OCI-LY3 (cell line): ENCODE measurements around the gene ARL6IP4.

Experiments used
- H2AFZ ChIP-seq: fragments of 200-600, 300-600 bp; shearing (Covaris generic); 2 replicates; pipeline ENCODE4 v1.6.0; 2014; ENCODE audit warnings: antibody characterized with exemption, low read depth, low read length
- H3K27ac ChIP-seq: fragments of 200-600, 300-600 bp; sonication (generic); 2 replicates; pipeline ENCODE4 v1.5.1; 2014; ENCODE audit warnings: mild to moderate bottlenecking, low read length, moderate library complexity, mixed read lengths
- H3K27me3 ChIP-seq: fragments of 200-600, 300-600 bp; sonication (generic); 2 replicates; pipeline ENCODE4 v1.6.1; 2014; ENCODE audit warnings: low read depth, low read length, mixed read lengths
- H3K36me3 ChIP-seq: fragments of 200-600, 300-600 bp; sonication (generic); replicated peaks from 2 replicates; pipeline ENCODE3; 2014; ENCODE audit warnings: low read depth, low read length, mixed read lengths
- H3K4me1 ChIP-seq: fragments of 300-600, 200-600 bp; sonication (generic); 2 replicates; pipeline ENCODE4 v1.6.1; 2014; ENCODE audit warnings: low read length, mixed read lengths
- H3K4me2 ChIP-seq: fragments of 200-600, 300-600 bp; sonication (generic); 2 replicates; pipeline ENCODE4 v1.6.1; 2014; ENCODE audit warnings: low read length, mixed read lengths
- H3K4me3 ChIP-seq: fragments of 300-600, 200-600 bp; sonication (generic); 2 replicates; pipeline ENCODE4 v1.5.1; 2014; ENCODE audit warnings: antibody characterized with exemption, mild to moderate bottlenecking, low read length, moderate library complexity
- H3K79me2 ChIP-seq: fragments of 300-600, 200-600 bp; shearing (Covaris generic); 2 replicates; pipeline ENCODE4 v1.6.1; 2014; ENCODE audit warnings: mild to moderate bottlenecking, low read length, mixed read lengths
- H3K9ac ChIP-seq: fragments of 300-600, 200-600 bp; shearing (Covaris generic); 2 replicates; pipeline ENCODE4 v1.6.0; 2014; ENCODE audit warnings: mild to moderate bottlenecking, low read length, moderate library complexity
- H3K9me3 ChIP-seq: fragments of 200-600, 300-600 bp; shearing (Covaris generic); 2 replicates; pipeline ENCODE4 v1.6.1; 2014; ENCODE audit warnings: low read length, mixed read lengths; ENCODE audit not compliant: insufficient read depth
- H4K20me1 ChIP-seq: fragments of 200-600, 300-600 bp; sonication (generic); 2 replicates; pipeline ENCODE4 v1.6.1; 2016; ENCODE audit warnings: low read length, mixed read lengths; ENCODE audit not compliant: insufficient read depth
- CTCF ChIP-seq: fragments of 200-600, 300-600 bp; sonication (generic); IDR thresholded peaks from 2 replicates; pipeline ENCODE4 v1.5.1; 2014; ENCODE audit warnings: antibody characterized with exemption, low read length, low read depth
- EZH2phosphoT487 ChIP-seq: fragments of 200-600 bp; shearing (Covaris generic); IDR thresholded peaks from 2 replicates; pipeline ENCODE4 v1.6.1; 2018; ENCODE audit warnings: antibody characterized with exemption, mixed run types, low read depth

The ARL6IP4 gene

DNA sequence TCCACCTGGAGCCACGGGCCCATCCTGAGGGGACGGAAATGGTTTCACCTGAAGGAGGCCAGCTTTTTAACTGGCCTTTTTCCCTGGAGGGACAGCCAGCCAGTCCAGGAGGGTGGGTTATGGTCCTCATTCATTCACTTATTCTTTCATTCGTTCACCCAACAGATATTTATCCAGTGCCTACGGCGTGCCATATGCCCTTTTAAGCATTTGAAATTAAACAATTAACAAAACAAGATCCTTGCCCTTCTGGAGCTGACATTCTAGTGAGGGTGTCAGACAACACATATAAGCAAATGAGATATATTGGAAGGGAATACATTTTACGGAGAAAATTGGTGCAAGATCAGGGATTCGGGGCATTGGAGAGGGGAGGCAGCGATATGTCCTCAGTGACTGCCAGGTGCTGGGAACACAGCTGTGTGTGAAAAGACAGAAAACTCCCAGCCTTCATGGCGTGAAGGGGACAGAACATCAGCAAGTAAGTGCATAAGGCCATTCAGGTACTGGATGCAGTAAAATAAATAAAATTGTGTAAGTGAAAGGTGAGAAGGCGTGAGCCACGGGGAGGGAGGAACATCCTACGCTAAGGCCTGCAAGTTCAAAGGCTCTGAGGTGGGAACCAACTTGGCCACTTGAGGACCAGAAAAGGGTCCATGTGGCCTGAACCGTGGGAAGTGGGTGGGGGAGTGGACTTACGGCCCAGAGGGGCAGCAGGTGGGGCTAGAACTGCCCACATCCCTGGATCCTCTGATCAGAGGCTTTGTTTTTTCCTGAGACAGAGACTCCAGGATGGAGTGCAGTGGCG, 13.5 kb upstream of the ARL6IP4 start:
- no peak overlapping the region for H3K4me2 ChIP-seq
- no peaks in the 10 kb centered on the region for H4K20me1 ChIP-seq
- no peak overlapping the region for H2AFZ ChIP-seq
- H3K79me2 ChIP-seq = no peaks in the 10 kb centered on the region
- H3K4me1 ChIP-seq = no peaks in the 10 kb centered on the region
- no peaks in the 10 kb centered on the region for H3K9me3 ChIP-seq
- no peak overlapping the region for H3K9ac ChIP-seq
- H3K36me3 ChIP-seq = no peaks in the 10 kb centered on the region
- H3K4me3 ChIP-seq = no peak overlapping the region
- TF ChIP-seq EZH2phosphoT487 (no peak), CTCF (no peak)
- no peak overlapping the region for H3K27ac ChIP-seq
- no peaks in the 10 kb centered on the region for H3K27me3 ChIP-seq

DNA sequence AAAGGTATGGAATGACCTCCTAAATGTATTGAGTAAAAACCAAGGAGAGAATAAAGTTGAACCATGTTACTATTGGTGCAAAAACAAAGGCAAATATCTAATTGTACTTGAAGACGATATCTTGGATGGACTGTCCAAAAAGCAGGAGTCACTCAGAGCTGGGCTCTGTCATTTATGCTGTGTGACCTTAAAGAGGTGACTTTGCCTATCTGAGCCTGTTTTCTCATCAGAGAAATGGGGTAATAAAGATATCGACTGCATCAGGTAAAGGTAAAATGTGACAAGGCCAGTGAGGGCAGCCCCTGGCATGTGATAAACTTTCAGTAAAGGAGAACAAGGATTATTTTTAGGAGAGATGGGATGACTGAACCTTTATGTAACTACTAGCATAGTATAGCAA, 12.4 kb upstream of the ARL6IP4 start:
- no peaks in the 10 kb centered on the region for H3K36me3 ChIP-seq
- H4K20me1 ChIP-seq = no peaks in the 10 kb centered on the region
- H3K27me3 ChIP-seq = no peaks in the 10 kb centered on the region
- H3K4me2 ChIP-seq = no peak overlapping the region
- H3K4me1 ChIP-seq = no peaks in the 10 kb centered on the region
- H3K27ac ChIP-seq = no peak overlapping the region
- no peaks in the 10 kb centered on the region for H3K9me3 ChIP-seq
- H3K9ac ChIP-seq = no peak overlapping the region
- no peak overlapping the region for H2AFZ ChIP-seq
- TF ChIP-seq EZH2phosphoT487 = no peak
- no peak for TF ChIP-seq CTCF
- no peaks in the 10 kb centered on the region for H3K79me2 ChIP-seq
- no peak overlapping the region for H3K4me3 ChIP-seq

GRCh38 chr12:122969676-122970075, 10.8 kb upstream of the ARL6IP4 start:
- H4K20me1 ChIP-seq = no peaks in the 10 kb centered on the region
- no peaks in the 10 kb centered on the region for H3K27me3 ChIP-seq
- no peaks in the 10 kb centered on the region for H3K36me3 ChIP-seq
- no peak for TF ChIP-seq CTCF
- TF ChIP-seq EZH2phosphoT487 = no peak
- H3K4me2 ChIP-seq = no peak overlapping the region
- H3K4me1 ChIP-seq = no peaks in the 10 kb centered on the region
- H3K9ac ChIP-seq = no peak overlapping the region
- H2AFZ ChIP-seq = no peak overlapping the region
- H3K9me3 ChIP-seq = no peaks in the 10 kb centered on the region
- no peak overlapping the region for H3K27ac ChIP-seq
- H3K4me3 ChIP-seq = no peak overlapping the region
- H3K79me2 ChIP-seq = no peaks in the 10 kb centered on the region

DNA sequence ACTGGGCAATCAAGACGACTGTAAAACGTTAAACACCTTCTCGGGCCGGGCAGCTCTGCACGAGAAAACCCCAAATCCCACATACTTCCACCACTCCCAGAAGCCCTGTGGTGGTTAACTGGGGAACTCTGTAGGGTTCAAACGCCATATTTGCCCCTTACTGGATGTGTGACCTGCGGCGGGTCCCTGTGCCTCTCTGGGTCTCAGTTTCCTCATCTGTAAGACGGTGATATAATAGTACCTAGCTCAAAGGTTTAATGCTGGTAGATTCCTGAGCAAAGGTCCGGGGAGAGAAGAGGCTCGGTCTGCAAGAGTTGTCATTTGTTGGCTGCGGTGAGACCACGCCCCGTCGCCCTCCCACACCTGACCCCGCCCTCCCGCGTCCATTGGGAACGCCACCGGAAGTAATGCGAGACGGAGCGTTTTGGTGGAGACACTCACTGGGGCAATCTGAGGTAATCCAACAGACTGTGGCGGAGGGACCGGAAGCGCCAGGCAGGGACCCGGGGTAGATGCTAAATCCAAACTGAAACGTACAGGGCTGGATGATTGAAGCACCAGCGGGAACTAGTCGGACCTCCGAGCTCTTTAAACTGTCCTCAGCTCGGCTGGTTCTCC, 6.1 kb upstream of the ARL6IP4 start:
- Histone ChIP-seq H2AFZ (peak overlapping the region; percentile 98), H3K9me3 (no peaks in the 10 kb centered on the region), H3K27ac (peak overlapping the region; percentile 89), H4K20me1 (no peaks in the 10 kb centered on the region), H3K79me2 (peaks cover 14% of the 10 kb centered on the region), H3K4me1 (peaks cover 10% of the 10 kb centered on the region), H3K9ac (peak overlapping the region; percentile 99), H3K4me3 (peak overlapping the region; percentile 89), H3K4me2 (peak overlapping the region; percentile 97), H3K27me3 (no peaks in the 10 kb centered on the region), H3K36me3 (no peaks in the 10 kb centered on the region)
- TF ChIP-seq EZH2phosphoT487 (no peak), CTCF (no peak)
